Tibial nerve (tissue), 4 donors: Measurements from ENCODE around the gene HUWE1.
"Not testable (repeated sequence)": the region's sequence is repeated elsewhere in the genome, so short reads cannot be mapped to it uniquely, and the experiment has no call there.

Experiments used
- EP300 ChIP-seq, 2 donors: sonication (generic); formaldehyde crosslinking; IDR thresholded peaks; one replicate each; pipeline ENCODE4 v1.6.1; 2017; ENCODE audit warnings: antibody characterized with exemption in 2 of 2, mild to moderate bottlenecking in 1 of 2
- POLR2A ChIP-seq, 2 donors: fragments of 450-650 bp; IDR thresholded peaks; one replicate each; pipeline ENCODE4 v1.6.1; 2017; ENCODE audit warnings: antibody characterized with exemption in 2 of 2, mild to moderate bottlenecking in 2 of 2, moderate library complexity in 2 of 2
- TF ChIP-seq, protein P1 (sequence below), 5 experiments: fragments of 200-600 bp in 3 of 5; fragments of 450-650 bp in 2 of 5; sonication (generic) in 3 of 5; IDR thresholded peaks; one replicate each; pipeline ENCODE4 v1.5.1; 2016 to 2019; ENCODE audit warnings: antibody characterized with exemption in 5 of 5, mild to moderate bottlenecking in 3 of 5, moderate library complexity in 2 of 5

DNA sequence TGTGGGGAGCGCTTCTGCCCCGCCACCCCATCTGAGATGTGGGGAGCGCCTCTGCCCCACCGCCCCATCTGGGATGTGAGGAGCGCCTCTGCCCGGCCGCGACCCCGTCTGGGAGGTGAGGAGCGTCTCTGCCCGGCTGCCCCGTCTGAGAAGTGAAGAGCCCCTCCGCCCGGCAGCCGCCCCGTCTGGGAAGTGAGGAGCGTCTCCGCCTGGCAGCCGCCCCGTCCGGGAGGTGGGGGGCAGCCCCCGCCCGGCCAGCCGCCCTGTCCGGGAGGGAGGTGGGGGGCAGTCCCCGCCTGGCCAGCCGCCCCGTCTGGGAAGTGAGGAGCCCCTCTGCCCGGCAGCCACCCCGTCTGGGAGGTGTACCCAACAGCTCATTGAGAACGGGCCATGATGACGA, 35.1 kb upstream of the HUWE1 start:
- TF ChIP-seq EP300, POLR2A (IDR thresholded peaks at IDR 0.05): not testable (repeated sequence)
- TF ChIP-seq, protein P1, sequence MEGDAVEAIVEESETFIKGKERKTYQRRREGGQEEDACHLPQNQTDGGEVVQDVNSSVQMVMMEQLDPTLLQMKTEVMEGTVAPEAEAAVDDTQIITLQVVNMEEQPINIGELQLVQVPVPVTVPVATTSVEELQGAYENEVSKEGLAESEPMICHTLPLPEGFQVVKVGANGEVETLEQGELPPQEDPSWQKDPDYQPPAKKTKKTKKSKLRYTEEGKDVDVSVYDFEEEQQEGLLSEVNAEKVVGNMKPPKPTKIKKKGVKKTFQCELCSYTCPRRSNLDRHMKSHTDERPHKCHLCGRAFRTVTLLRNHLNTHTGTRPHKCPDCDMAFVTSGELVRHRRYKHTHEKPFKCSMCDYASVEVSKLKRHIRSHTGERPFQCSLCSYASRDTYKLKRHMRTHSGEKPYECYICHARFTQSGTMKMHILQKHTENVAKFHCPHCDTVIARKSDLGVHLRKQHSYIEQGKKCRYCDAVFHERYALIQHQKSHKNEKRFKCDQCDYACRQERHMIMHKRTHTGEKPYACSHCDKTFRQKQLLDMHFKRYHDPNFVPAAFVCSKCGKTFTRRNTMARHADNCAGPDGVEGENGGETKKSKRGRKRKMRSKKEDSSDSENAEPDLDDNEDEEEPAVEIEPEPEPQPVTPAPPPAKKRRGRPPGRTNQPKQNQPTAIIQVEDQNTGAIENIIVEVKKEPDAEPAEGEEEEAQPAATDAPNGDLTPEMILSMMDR (IDR thresholded peaks at IDR 0.05): not testable (repeated sequence)
